Stimulated activated CD8-positive, alpha-beta memory T cell treated with anti-CD3 and anti-CD28 coated beads, Interleukin-2, amount 100 ng/mL, for 1 hour (primary cell): Measurements from ENCODE around the gene ST3GAL2.
"Not testable (repeated sequence)": the region's sequence is repeated elsewhere in the genome, so short reads cannot be mapped to it uniquely, and the experiment has no call there.

Experiments
- DNase-seq, 2 donors: peaks; one replicate each; pipeline ENCODE4 v3.0.0-alpha.2; 2020; ENCODE audit warnings: low read depth in 2 of 2

ST3GAL2 gene

GRCh38 chr16:70386289-70386986 is 52.5 kb downstream of the ST3GAL2 start:
- not testable (repeated sequence) for DNase-seq

- no peak for DNase-seq
Measured at GRCh38 chr16:70383421-70383960, 55.4 kb downstream of the ST3GAL2 start.

- no peak for DNase-seq
Measured at GRCh38 chr16:70381604-70382342, 57.1 kb downstream of the ST3GAL2 start.

- DNase-seq, result peak; percentile 89
Measured at GRCh38 chr16:70380919-70381603, 57.8 kb downstream of the ST3GAL2 start.

- peak; percentile 15 to 42 for DNase-seq
Measured at GRCh38 chr16:70380248-70380918, 58.5 kb downstream of the ST3GAL2 start.

GRCh38 chr16:70378869-70379493 is 59.9 kb downstream of the ST3GAL2 start:
- DNase-seq, result no peak

- no peak for DNase-seq
Measured at GRCh38 chr16:70377782-70378181, 61.1 kb downstream of the ST3GAL2 start.

- DNase-seq, result no peak
Measured at GRCh38 chr16:70375636-70376611, 63.0 kb downstream of the ST3GAL2 start.

- no peak for DNase-seq
Measured at GRCh38 chr16:70374213-70374612, 64.7 kb downstream of the ST3GAL2 start.

- no peak for DNase-seq
Measured at GRCh38 chr16:70372921-70373728, 65.8 kb downstream of the ST3GAL2 start.

DNA sequence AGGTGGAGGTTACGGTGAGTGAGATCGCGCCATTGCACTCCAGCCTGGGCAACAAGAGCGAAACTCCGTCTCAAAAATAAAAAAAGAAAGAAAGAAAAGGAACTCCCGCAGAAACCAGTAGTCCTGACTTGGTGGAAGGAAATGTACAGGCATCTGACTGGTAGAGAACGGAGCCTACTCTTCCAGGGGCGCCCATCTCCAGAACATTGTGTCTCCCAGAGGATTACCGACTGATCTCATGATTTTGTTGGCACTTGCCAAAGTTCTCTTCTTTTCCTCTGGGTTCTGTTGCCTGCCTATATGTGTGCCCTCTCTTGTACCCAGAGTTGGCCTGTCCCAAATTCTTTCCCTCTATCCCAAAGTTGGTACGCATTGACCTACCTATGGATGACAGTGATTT is 68.0 kb downstream of the ST3GAL2 start:
- DNase-seq, result no peak

DNA sequence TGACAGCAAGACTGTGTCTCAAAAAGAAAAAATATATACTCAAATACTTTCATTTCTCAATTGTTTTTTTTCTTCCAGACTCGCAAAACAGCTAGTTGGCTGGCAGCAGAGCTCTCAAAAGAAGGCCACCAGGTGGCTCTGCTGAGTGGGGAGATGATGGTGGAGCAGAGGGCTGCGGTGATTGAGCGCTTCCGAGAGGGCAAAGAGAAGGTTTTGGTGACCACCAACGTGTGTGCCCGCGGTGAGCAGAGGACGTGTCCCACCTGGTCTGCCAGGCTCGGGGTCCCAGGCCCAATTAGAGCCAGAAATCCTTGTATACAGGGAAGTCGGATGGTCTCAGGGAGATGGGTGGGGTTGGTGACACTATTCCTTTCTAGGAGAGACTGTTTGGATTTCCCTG is 68.8 kb downstream of the ST3GAL2 start:
- not testable (repeated sequence) for DNase-seq

- DNase-seq, result no peak
Measured at GRCh38 chr16:70364399-70364798, 74.5 kb downstream of the ST3GAL2 start.

GRCh38 chr16:70359552-70359951 is 79.3 kb downstream of the ST3GAL2 start:
- DNase-seq, result no peak

GRCh38 chr16:70349783-70350182 is 89.1 kb downstream of the ST3GAL2 start:
- no peak for DNase-seq

- no peak for DNase-seq
Measured at GRCh38 chr16:70348991-70349390, 89.9 kb downstream of the ST3GAL2 start.

- DNase-seq, result no peak
Measured at GRCh38 chr16:70345840-70346239, 93.1 kb downstream of the ST3GAL2 start.

- DNase-seq, result no peak
Measured at GRCh38 chr16:70342016-70342415, 96.9 kb downstream of the ST3GAL2 start.

- no peak for DNase-seq
Measured at GRCh38 chr16:70341600-70341999, 97.3 kb downstream of the ST3GAL2 start.
